NT2/D1 (cell line): ENCODE measurements around the gene EFHC1.

ENCODE experiments used
- SUZ12 ChIP-seq: IDR thresholded peaks from 2 replicates; pipeline ENCODE4 v1.6.1; 2011; ENCODE audit not compliant: insufficient read length, insufficient read depth; ENCODE audit errors: extremely low read depth
- YY1 ChIP-seq: IDR thresholded peaks from 2 replicates; pipeline ENCODE4 v1.6.1; 2011; ENCODE audit not compliant: insufficient read length, insufficient read depth
- ZNF274 ChIP-seq: IDR thresholded peaks from 2 replicates; pipeline ENCODE4 v1.6.1; 2011; ENCODE audit warnings: mild to moderate bottlenecking, low read depth, low read length

GRCh38 chr6:52400313-52401041 is 19.7 kb upstream of the EFHC1 start:
- TF ChIP-seq ZNF274 (no peak), YY1 (no peak), SUZ12 (no peak)
